Mucosa of rectum (tissue), 2 donors: Measurements from ENCODE around the gene ANTKMT.
"Not testable (repeated sequence)": the region's sequence is repeated elsewhere in the genome, so short reads cannot be mapped to it uniquely, and the experiment has no call there.

Source experiments
- H3K27ac ChIP-seq, 2 donors: one replicate each; pipeline ENCODE4 v1.7.0; 2013; ENCODE audit warnings: inconsistent platforms in 2 of 2, low read depth in 2 of 2, low read length in 2 of 2
- H3K27me3 ChIP-seq, 2 donors: one replicate each; pipeline ENCODE4 v1.7.0; 2013; ENCODE audit warnings: low read length in 2 of 2; ENCODE audit not compliant: control insufficient read depth in 2 of 2, insufficient read depth in 2 of 2
- H3K36me3 ChIP-seq, 2 donors: one replicate each; pipeline ENCODE4 v1.7.0; 2013; ENCODE audit warnings: low read length in 2 of 2; ENCODE audit not compliant: control insufficient read depth in 2 of 2, insufficient read depth in 2 of 2
- H3K4me1 ChIP-seq, 2 donors: one replicate each; pipeline ENCODE4 v1.7.0; 2013; ENCODE audit warnings: low read length in 2 of 2, mild to moderate bottlenecking in 1 of 2; ENCODE audit not compliant: control insufficient read depth in 2 of 2, insufficient read depth in 2 of 2
- H3K4me3 ChIP-seq, 2 donors: one replicate each; pipeline ENCODE4 v1.7.0; 2013; ENCODE audit warnings: low read length in 2 of 2
- H3K9ac ChIP-seq, 2 donors: one replicate each; pipeline ENCODE4 v1.7.0; 2013; ENCODE audit warnings: low read length in 2 of 2, low read depth in 1 of 2, mild to moderate bottlenecking in 1 of 2
- H3K9me3 ChIP-seq, 2 donors: one replicate each; pipeline ENCODE4 v1.7.0; 2013; ENCODE audit warnings: low read length in 2 of 2; ENCODE audit not compliant: control insufficient read depth in 2 of 2
- donor health status: healthy.
- donor health status: Normal muscosa, but diverticular disease.

The ANTKMT gene

GRCh38 chr16:708959-709358 lies 12.0 kb upstream of the ANTKMT start:
- peaks cover 33 to 63% of the 10 kb centered on the region in 2 donors for H3K27me3 ChIP-seq
- H3K4me3 ChIP-seq = no peak overlapping the region
- H3K4me1 ChIP-seq = no peaks in the 10 kb centered on the region
- no peak overlapping the region for H3K27ac ChIP-seq
- H3K9ac ChIP-seq = no peak overlapping the region
- no peaks in the 10 kb centered on the region for H3K9me3 ChIP-seq
- no peaks in the 10 kb centered on the region for H3K36me3 ChIP-seq

- Histone ChIP-seq H3K4me1 (peaks cover 2 to 4% of the 10 kb centered on the region in 2 donors), H3K36me3 (no peaks in the 10 kb centered on the region), H3K27ac (no peak overlapping the region), H3K9me3 (no peaks in the 10 kb centered on the region), H3K4me3 (no peak overlapping the region), H3K9ac (no peak overlapping the region), H3K27me3 (peaks cover 29 to 57% of the 10 kb centered on the region in 2 donors)
Observed at GRCh38 chr16:709566-710499, 11.1 kb upstream of the ANTKMT start.

GRCh38 chr16:710500-711075 lies 10.4 kb upstream of the ANTKMT start:
- no peaks in the 10 kb centered on the region for H3K36me3 ChIP-seq
- no peak overlapping the region for H3K4me3 ChIP-seq
- no peaks in the 10 kb centered on the region for H3K9me3 ChIP-seq
- H3K9ac ChIP-seq = no peak overlapping the region
- H3K27ac ChIP-seq = no peak overlapping the region
- H3K27me3 ChIP-seq = peaks cover 29 to 54% of the 10 kb centered on the region in 2 donors
- H3K4me1 ChIP-seq = peaks cover 4 to 6% of the 10 kb centered on the region in 2 donors

DNA sequence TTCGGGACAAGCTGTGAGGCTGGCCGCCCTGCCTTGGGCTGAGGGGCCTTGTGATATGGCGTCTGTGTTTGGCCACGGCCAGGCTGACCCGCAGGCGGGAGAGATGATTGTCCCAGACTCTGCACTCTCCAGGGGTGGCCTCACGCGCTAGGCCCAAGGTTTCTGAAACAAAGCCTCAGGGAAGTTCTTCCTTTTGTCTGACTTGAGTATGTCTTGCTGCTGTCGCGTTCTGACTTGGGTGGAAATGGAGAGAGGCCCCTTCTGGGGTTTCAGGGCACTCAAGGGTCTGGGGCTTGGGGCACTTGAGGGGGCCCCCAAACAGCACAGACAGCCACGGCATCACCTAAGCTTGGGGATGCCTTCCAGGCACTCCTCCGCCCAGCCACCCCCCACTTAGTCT lies 9.9 kb upstream of the ANTKMT start:
- Histone ChIP-seq H3K9ac (no peak overlapping the region), H3K27ac (no peak overlapping the region), H3K4me1 (peaks cover 9 to 11% of the 10 kb centered on the region in 2 donors), H3K4me3 (no peak overlapping the region), H3K36me3 (no peaks in the 10 kb centered on the region), H3K27me3 (peaks cover 30 to 56% of the 10 kb centered on the region in 2 donors), H3K9me3 (no peaks in the 10 kb centered on the region)

DNA sequence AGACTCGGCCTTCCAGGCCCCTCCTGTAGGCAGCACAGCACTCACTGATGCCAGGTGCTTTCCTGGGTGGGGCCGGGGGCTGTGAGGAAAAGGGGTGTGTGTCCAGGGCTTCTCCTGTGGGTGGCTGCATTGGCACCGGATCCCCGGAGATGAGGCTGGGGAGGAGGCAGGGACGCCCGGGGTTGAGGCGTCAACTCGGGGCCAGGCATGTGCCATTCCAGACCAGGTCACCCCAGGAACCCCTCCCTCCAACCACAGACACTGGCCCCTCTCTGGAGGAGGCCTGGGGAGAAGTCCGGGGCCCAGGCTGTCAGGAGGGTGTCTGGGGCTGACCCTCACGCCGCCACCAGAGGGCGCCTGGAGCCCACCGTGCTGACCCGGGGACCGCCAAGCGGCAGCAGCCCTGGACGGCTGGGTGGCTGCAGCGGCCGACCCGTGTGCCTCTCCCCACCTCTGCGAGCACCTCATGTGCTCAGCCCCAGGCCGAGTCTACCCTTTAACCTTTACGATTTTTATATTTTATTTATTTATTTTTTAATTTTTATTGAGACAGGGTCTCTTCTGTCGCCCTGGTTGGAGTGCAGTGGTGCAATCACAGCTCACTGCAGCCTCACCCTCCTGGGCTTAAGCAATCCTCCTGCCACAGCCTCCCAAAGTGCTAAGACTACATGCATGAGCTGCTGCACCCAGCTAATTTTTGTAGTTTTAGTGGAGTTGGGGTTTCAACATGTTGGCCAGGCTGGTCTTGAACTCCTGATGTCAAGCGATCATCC lies 9.2 kb upstream of the ANTKMT start:
- no peak overlapping the region for H3K4me3 ChIP-seq
- H3K36me3 ChIP-seq = no peaks in the 10 kb centered on the region
- peaks cover 12 to 13% of the 10 kb centered on the region in 2 donors for H3K4me1 ChIP-seq
- no peak overlapping the region for H3K27ac ChIP-seq
- peaks cover 29 to 52% of the 10 kb centered on the region in 2 donors for H3K27me3 ChIP-seq
- H3K9me3 ChIP-seq = no peaks in the 10 kb centered on the region
- H3K9ac ChIP-seq = no peak overlapping the region

GRCh38 chr16:712740-713250 lies 8.2 kb upstream of the ANTKMT start:
- H3K4me3 ChIP-seq, H3K36me3 ChIP-seq: not testable (repeated sequence)

GRCh38 chr16:714079-714478 lies 6.9 kb upstream of the ANTKMT start:
- H3K36me3 ChIP-seq = no peaks in the 10 kb centered on the region
- no peak overlapping the region for H3K9ac ChIP-seq
- no peaks in the 10 kb centered on the region for H3K9me3 ChIP-seq
- no peak overlapping the region for H3K4me3 ChIP-seq
- H3K27ac ChIP-seq = no peak overlapping the region
- peaks cover 21 to 25% of the 10 kb centered on the region in 2 donors for H3K4me1 ChIP-seq
- H3K27me3 ChIP-seq = peaks cover 18 to 33% of the 10 kb centered on the region in 2 donors

More at GRCh38 chr16:712740-713250, 8.2 kb upstream of the ANTKMT start:
- H3K27ac ChIP-seq, H3K9ac ChIP-seq, H3K9me3 ChIP-seq: not testable (repeated sequence)
- peaks cover 12 to 13% of the 10 kb centered on the region in 2 donors for H3K4me1 ChIP-seq
- peaks cover 24 to 44% of the 10 kb centered on the region in 2 donors for H3K27me3 ChIP-seq

- Histone ChIP-seq H3K9me3 (no peaks in the 10 kb centered on the region), H3K4me1 (peaks cover 28 to 31% of the 10 kb centered on the region in 2 donors), H3K27ac (no peak within 1 kb of the TSS), H3K27me3 (peaks cover 13 to 28% of the 10 kb centered on the region in 2 donors), H3K9ac (peak within 1 kb of the TSS in 1 of 2 donors; percentile 43), H3K36me3 (no peaks in the 10 kb centered on the region), H3K4me3 (peak within 1 kb of the TSS; percentile 48 to 61)
Observed at GRCh38 chr16:714558-715476, 6.1 kb upstream of the ANTKMT start, which contains the start of gene METRN. Gene METRN (plus strand): TSS chr16:715118. CDS start chr16:715290, 172 bp downstream.
